ENCODE results near the gene NDUFB6.
A peak's percentile ranks its signal among the peaks of the same experiment; 100 is the strongest.

NDUFB6 gene

GRCh38 chr9:32545884-32546283 is 27.1 kb downstream of the NDUFB6 start:
- DNase-seq (ENCODE audit: low read depth): no peak
- H3K4me3 ChIP-seq (ENCODE audit: control insufficient read depth, low read depth, low read length): no peak overlapping the region
- TF ChIP-seq CTCF (IDR thresholded peaks at IDR 0.05; ENCODE audit: control insufficient read depth, insufficient read depth, low read depth, low read length, missing control alignments): no peak

- DNase-seq (ENCODE audit: low read depth): no peak
- H3K4me3 ChIP-seq (ENCODE audit: control insufficient read depth, low read depth, low read length): no peak overlapping the region
- no peak for TF ChIP-seq CTCF (IDR thresholded peaks at IDR 0.05; ENCODE audit: control insufficient read depth, insufficient read depth, low read depth, low read length, missing control alignments)
Measured at GRCh38 chr9:32543047-32543446, 29.9 kb downstream of the NDUFB6 start.

- no peak overlapping the region for H3K4me3 ChIP-seq (ENCODE audit: control insufficient read depth, low read depth, low read length)
- DNase-seq (ENCODE audit: low read depth): no peak
- no peak for TF ChIP-seq CTCF (IDR thresholded peaks at IDR 0.05; ENCODE audit: control insufficient read depth, insufficient read depth, low read depth, low read length, missing control alignments)
Measured at GRCh38 chr9:32533816-32534215, 39.1 kb downstream of the NDUFB6 start.

- DNase-seq (ENCODE audit: low read depth): no peak
- H3K4me3 ChIP-seq (ENCODE audit: control insufficient read depth, low read depth, low read length): no peak overlapping the region
- TF ChIP-seq CTCF (IDR thresholded peaks at IDR 0.05; ENCODE audit: control insufficient read depth, insufficient read depth, low read depth, low read length, missing control alignments): no peak
Measured at GRCh38 chr9:32533336-32533735, 39.6 kb downstream of the NDUFB6 start.

- DNase-seq (ENCODE audit: low read depth): no peak
- TF ChIP-seq CTCF (IDR thresholded peaks at IDR 0.05; ENCODE audit: control insufficient read depth, insufficient read depth, low read depth, low read length, missing control alignments): no peak
- H3K4me3 ChIP-seq (ENCODE audit: control insufficient read depth, low read depth, low read length): peak overlapping the region; percentile 62
Measured at GRCh38 chr9:32526707-32527048, 46.3 kb downstream of the NDUFB6 start.

GRCh38 chr9:32526041-32526706 is 46.8 kb downstream of the NDUFB6 start, which contains the start of gene RIGI:
Gene RIGI (minus strand): TSS chr9:32526196. CDS start chr9:32526166, 30 bp downstream.
- TF ChIP-seq CTCF (IDR thresholded peaks at IDR 0.05; ENCODE audit: control insufficient read depth, insufficient read depth, low read depth, low read length, missing control alignments): peak; percentile 48
- peak within 1 kb of the TSS; percentile 62 for H3K4me3 ChIP-seq (ENCODE audit: control insufficient read depth, low read depth, low read length)
- DNase-seq (ENCODE audit: low read depth): peak; percentile 55

- TF ChIP-seq CTCF (IDR thresholded peaks at IDR 0.05; ENCODE audit: control insufficient read depth, insufficient read depth, low read depth, low read length, missing control alignments): no peak
- no peak for DNase-seq (ENCODE audit: low read depth)
- peak overlapping the region; percentile 62 for H3K4me3 ChIP-seq (ENCODE audit: control insufficient read depth, low read depth, low read length)
Measured at GRCh38 chr9:32525709-32526030, 47.3 kb downstream of the NDUFB6 start.

Measured in AG09309 (cell line).